GM18907 (cell line): Measurements from ENCODE around the gene TTC23L.
A peak's percentile ranks its signal among the peaks of the same experiment; 100 is the strongest.

Experiments
- ATAC-seq: cut with Tn5 transposase; IDR thresholded peaks from one replicate; pipeline ENCODE4 v1.9.1; 2021; ENCODE audit warnings: mild to moderate bottlenecking, moderate library complexity; ENCODE audit not compliant: unreplicated experiment

The TTC23L gene

DNA sequence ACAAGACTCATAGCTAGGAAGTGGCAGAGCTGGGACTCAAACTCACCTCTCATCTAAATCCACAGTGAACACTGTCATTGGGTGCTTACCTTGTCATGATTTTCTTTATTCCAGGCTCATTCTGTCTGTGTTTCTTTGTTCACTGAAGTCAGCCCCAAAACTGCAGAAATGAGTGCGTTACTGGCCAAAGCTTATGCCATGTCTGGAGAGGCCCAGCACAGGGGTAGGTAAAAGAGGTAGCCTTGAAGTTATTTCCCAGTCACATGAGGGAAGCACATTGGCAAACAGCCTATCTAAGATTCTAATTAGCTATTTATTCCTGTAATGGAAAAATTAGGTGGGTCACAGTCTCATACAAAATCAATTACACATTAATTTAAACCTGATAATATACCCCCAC, 29.8 kb downstream of the TTC23L start:
- ATAC-seq, result no peak

DNA sequence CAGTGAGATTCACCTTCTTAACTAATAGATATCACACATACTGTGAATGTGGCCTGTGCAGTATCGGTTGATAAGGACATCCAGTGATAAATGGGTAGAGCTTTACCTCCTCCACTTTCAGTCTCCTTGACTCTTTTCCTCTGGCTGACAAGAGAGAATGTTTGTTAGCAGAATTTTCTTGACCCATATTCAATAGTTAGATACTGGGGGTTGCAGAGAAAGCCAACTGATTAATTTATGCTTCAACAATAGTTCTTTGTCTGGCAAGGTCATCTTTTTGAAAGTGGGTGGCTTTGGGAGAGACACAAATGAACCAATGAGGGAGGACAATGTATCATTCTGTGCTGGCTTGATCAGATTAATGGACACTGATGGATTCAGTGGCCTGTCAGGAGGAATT, 30.3 kb downstream of the TTC23L start:
- ATAC-seq, result no peak

DNA sequence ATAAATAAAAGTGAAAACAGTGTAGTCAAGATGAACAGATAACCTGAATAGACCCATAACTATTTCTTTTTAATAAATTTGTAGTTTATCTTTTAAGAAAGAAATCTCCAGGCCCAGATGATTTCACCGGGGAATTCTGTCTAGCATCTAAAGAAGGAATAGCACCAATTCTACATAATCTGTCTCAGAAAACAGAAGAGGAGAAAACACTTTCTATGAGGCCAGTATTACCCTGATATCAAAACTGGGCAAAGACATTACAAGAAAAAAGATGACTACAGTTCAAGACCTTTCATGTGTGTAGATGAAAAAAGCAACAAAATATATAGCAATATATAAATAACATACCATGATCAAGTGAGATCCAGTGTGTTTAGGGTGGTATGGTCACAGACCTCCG, 31.4 kb downstream of the TTC23L start:
- no peak for ATAC-seq

DNA sequence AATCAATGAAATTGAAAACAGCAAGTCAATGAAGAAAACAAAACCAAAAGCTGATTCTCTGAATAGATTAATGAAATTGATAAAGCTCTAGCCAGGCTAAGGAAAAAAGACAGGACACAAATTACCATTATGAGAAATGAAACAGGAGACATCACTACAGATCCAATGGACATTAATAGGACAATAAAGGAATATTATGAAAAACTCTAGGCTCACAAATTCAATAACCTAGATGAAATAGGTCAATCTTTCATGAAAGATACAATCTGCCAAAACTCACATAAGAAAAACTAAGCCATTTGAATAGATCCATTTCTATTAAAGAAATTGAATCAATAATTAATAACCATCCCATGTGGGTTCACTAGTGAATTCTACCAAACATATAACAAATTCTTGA, 37.3 kb downstream of the TTC23L start:
- no peak for ATAC-seq

DNA sequence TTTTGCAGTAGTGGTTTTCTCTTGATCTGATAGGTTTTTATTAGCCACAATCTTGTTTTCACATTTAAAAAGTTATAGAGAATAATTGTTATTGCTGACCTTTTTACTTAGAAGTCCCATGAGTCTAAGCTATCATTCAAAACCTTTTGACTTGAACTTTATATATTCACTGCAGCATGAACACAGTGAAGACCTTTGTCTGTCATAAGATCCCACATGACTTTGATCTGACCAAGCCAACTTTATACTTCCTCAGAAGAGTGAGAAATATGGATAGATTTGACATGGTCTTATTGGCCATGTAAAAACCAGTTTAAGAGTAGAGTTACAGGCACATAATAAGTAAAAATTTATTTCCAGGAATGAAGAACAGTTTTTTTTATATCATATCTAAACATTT, 42.3 kb downstream of the TTC23L start:
- no peak for ATAC-seq

DNA sequence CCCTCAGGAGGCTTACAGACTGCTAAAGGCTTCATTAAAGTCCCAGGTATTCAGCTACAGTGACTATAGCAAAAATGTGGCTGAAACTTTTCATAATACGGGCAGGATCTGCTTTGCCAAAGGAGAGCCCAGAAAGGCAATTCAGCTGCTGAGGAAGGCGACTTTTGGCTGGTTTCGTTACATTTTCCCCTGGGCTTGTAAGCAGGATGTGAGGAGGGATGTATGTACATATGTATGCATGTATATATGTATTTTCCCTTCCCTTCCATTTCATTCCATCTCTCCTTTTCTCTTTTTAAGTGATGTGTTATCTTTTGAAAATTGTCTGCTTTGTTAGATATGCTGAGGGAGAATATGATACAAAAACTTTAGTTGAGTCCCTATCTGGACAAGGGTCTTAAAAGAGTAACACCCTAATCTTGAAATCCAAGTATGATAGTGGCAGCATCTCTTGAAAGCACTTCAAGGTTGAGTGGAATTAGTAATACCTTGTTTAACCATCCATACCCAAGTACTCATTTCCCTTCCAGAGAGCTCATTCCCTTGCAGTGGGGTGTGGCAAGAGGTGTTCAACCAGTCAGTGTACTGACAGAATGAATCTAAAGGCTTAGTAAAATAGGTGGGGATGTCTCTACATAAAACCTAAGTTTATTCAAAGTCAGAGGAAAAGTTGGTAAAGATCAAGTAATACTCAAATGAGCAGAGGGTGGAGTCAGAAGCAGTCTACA, 47.6 kb downstream of the TTC23L start:
- no peak for ATAC-seq

DNA sequence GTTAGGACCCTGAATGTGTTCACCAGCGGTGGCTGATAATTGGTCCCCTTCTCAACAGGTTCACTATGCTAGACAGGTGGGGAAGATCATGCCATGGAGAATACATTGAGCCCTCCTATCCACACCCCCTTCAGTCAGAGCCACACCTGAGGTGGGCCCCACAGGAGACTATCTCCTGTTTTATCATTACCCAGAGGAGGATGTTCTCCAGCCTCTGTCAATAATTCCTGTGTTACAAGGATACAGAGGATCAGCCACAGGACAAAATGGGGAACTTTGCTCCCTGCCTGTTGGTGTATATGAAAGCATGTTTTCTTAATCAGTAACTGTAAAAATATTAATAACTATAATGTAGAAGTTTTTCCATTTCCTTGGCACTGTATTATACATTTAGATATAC, 50.4 kb downstream of the TTC23L start:
- no peak for ATAC-seq

DNA sequence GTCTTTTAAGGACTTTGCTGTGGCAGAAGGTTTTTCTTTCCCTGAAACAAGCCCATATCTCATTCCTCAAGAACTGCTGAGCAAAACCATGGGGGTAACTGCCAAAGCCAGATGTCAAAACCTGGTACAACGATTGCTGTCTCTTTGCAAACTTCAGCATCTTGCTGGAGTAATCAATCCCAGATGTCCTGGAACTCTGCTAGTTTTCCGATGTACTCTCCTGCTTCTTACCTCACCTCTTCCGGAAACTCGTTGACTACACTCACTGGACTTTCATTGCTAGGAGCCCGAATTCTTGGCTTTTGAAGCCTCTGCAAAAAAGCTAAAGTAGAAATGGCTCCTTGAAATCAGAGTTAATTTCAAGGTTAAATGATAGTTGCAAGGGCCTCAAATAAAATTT, 53.0 kb downstream of the TTC23L start:
- no peak for ATAC-seq

DNA sequence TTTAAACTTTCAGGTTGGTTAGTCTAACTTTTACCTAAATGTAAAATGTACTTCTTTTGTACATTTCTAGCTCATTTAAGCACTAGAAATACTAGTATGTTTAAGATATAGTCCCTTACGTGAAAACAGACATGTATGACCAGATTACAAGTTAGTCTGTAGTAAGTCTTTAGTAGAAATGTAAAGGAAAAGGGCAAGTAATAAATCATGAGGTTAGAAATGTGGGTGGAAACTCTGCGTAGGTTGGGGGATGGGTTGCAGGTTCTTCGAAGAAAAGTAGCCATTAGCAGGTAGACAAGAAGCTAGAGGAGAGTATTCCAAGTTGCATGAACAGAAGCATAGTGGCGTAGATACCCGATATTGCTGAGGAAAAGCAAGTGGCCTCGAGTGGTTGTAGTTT, 53.5 kb downstream of the TTC23L start:
- no peak for ATAC-seq

DNA sequence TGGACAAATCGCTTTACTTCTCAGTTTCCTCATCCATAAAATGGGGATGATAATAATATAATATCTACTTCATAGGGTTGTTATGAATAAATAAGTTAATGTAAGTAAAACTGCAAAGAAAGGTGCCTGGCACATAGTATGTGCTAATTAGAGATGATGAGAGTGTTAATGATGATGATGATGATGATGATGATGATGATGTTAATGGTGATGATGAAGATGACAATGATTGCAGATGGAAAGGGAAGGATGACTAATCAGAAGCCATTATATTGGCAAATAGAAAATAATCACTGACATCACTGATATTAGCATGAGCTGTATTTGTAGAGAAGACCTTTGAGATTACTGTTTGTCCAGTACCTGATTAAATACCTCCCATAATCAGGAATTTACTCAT, 55.8 kb downstream of the TTC23L start:
- ATAC-seq, result no peak

DNA sequence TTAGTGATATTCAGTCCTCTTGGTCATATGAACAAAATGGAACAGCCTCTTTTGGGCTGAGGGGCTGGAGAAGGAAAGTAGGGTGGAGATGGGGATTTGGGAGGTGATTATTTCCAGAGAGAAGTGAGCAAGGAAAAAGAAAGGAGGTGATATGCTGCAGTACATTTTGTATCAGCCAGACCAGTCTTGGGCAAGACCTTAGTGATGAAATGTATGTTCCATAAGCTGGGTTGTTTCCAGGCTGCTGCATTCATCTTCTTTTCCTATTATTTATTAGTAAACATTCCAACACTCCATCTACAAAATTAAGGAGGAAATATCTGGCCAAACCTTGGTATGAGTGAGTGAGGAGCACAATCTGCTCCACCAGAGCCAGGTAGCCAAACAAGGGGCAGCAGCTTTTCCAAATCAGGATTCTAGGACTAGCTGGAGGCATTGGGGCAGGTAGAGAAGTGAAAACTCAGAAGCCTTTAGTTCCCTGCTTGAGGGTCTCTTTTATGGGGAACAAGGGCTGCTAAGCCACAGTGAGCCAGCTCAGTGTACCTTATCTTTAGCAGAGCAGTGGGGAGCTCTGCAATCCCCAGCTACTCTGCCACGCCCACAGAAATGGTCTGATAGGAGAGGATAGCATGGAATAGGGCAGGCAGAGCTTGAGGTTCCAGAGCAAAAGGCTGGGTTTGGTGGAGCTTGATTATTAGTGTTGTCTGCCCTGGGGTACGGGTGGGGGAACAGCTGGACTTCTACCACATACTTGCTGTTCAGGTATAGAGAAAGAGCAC, 56.9 kb downstream of the TTC23L start:
- no peak for ATAC-seq

DNA sequence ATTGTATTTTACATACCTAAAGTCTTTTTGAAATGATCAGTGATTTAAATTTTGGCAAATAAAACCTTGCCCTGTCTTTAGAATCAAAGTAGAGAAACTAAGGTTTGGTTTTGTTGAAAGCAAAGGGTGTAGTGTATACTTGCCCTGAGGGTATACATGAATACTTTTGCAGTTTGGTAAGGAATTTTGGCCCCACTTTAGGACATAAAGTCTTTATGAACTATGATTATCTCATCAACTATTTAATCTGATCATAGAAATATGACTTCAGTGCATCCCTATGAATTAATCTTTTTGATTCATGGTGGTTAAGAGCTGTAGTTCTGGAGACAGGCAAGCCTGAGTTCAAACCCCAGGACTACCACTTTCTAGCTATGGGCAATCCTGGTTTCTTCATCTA, 58.7 kb downstream of the TTC23L start:
- no peak for ATAC-seq

DNA sequence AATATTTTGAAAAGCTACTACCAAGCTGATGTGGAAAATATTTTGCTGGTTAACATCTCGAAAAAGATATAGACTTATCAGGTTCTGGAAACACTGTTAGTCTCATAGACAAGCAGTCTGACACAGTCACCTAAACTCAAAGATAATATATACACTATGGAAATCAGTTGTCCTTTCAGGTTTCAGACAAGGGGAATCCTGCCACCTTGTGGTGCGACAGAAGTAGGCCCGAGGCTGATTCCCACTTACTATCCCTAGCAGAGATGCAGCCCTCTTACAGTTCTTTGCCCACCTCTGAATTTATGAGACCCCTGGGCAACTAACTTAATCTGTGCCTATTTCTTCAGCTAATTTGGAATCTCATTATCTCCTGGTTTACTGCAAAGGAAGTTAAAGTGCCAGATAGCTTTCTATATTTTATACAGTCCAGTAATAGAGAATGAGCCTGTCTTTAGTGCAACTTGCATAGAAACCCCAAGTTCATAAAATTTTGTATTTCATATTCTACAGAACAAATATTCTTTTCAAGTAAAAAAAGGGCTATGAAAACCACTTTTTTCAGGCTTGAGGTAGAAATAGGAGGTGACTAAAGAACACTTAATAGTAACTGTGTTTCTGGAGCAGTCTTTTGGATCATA, 59.4 kb downstream of the TTC23L start:
- ATAC-seq, result peak; percentile 85

DNA sequence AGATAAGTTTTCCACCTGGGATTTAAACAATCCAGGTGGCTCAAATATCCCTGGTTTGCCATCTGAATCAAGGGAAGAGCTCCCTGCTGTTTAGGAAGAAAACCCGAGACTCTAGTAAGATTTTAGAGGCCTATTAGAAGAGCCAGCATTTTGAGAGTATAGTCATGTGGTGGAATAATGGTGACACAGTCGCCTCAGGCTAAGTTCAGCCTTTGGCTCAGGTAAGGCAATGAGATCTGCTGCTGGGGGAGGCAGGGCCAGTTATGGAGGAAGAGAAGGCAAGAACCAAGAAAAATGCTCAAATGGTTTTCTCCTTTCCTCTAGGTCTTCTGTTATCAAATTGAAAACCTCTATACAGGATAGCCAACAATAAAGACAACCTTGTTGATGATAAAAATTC, 60.1 kb downstream of the TTC23L start:
- no peak for ATAC-seq

DNA sequence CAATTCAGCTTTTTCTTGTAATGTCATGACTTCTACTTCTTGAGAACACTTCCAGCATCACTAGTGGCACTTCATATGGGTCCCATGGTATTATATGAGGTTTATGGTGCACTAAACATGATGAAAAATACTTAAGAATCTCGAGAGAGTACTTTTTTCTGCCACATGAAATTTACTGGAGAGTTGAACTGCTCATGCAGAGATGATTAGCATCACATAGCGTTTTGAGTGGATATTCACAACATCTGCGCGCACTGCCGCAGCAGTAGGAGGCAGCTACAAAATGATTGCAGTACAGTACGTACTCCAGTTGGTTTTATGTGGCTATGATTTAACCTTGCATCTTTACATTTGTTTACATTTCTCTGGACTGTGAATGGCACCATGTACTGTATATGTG, 61.7 kb downstream of the TTC23L start:
- no peak for ATAC-seq

DNA sequence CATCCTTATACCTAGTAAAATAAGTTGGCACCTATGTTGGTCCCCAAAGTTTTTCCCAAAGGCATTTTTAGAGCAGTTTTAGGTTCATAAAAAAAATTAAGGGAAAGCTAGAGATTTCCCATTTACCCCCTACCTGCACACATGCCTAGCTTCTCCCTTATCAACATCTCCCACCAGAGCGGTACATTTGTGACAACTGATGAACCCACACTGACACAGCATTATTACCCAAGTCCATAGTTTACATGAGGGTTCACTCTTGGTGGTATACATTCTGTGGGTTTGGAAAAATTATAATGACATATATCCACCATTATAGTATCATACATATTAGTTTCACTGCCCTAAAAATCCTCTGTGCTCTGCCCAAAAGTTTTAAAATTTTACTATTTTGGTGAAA, 64.3 kb downstream of the TTC23L start:
- ATAC-seq, result no peak

DNA sequence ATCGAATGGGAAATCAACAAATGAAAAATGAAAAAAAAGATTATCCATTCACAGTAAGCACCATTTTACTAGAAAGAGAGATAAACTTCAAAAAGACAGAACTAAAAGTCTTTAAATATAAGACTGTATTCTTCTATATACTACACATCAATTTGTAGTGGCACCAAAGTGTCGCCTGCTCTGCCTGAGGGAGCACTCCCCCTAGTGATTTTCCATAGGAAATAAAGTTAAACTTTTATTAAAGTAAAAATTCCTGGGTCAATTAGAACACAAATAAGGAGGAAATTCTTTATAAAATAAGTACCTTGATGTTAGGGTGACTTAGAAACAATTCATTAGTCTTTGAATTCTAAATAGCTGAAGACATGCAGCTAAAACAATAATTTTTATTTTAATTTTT, 66.6 kb downstream of the TTC23L start:
- no peak for ATAC-seq

DNA sequence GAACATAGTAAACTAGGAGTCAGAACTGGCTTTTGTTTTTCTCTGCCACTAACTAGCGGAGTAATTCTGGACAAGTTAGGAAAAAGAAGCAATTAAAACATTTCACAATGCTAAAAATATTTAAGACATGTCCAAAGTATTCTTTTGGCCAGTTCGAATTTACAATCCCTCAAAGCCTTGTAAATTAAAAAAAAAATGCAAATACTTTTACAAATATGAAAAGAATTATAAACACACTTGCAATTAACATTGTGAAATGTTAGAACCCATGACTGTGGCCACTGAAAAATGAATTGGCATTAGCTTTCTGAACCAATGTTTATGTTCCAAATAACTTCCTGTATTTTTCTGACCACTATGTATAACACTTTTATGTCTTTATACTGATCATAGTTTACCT, 74.1 kb downstream of the TTC23L start:
- no peak for ATAC-seq

DNA sequence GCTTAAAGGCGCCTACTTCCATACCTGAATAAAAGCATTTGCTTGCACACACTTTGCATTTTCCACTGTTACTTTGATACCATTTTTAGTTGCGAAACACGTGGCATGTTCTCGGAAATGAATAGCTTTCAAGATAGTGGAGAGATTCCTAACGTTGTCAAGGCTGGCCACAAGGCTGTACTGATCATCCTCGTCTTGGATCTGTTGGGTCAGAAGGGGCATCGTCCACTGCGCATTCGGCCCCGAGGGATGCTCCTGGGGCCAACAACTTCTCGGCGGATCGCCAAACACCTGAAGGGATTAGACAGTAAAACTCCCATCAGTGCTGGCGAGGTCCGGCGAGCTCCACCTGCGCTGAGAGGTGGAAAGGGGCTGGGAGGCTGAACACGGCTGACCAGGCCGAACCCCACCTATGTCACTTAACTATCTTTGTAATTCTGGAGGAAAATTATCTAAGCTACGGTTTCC, 75.7 kb downstream of the TTC23L start:
- ATAC-seq, result peak; percentile 32

DNA sequence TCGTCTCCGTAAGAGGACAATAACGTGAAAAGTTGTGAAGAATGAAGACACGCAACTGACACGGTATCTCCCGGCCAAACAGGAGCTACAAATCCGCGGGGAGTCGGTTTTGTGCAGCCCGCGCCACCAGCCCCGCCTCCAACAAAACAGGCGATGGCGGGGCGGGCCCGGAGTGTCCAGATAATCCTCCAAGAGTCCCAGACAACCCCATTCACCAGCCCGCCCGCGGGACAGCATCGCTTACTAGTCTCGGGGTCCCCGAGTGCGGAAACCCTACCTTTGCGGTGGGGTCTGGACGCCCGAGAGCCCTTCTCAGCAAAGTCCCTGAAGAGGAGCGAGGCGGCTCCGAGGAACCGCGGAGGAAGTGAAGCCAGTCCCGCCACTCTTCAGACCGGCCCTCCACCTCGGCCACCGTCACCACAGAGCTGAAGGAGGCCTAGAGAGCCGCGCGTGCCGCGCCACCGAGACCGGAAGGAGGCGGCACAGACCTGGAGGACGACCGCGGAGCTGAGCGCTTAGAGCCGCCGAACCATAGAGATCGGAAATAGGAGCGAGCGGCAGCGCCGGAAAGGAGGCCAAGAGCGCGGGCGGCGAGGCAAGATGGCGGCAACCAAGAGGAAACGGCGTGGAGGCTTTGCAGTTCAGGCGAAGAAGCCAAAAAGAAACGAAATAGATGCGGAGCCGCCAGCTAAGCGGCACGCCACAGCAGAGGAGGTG, 76.3 kb downstream of the TTC23L start, which contains the start of the genes BRIX1 and RAD1:
Gene BRIX1, plus strand, starts transcription at position 573 of the 717 bp plus-strand sequence. Its CDS starts 28 bp downstream, at position 601.
Gene RAD1, minus strand, starts transcription at position 366 of the 717 bp plus-strand sequence. CDS start 612 bp downstream, outside the sequence.
- ATAC-seq, result peak; percentile 99

DNA sequence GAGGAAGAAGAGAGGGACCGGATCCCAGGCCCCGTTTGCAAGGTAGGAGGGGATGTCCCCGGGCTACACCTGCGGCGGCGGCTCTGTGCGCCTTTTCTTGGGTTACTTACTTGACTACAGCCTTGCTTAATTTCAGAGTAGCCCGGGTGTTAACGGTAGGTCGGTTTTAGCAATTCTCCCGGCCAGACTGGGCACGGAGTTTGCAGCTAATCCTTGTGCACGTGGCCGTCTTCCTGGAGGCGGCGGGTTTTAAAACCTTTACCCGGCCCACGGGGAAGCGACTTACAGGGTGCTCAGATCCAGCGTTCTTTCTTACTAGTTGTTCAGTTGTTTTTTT, 76.9 kb downstream of the TTC23L start:
- ATAC-seq, result peak; percentile 24
